SK-N-MC (cell line): Measurements from ENCODE around the gene NFATC1.

Experiments
- EZH2 ChIP-seq: fragments of 200-600 bp; sonication (generic); IDR thresholded peaks from one replicate; pipeline ENCODE4 v1.6.1; 2017; ENCODE audit warnings: antibody characterized with exemption
- POLR2AphosphoS5 ChIP-seq: IDR thresholded peaks from 2 replicates; pipeline ENCODE4 v1.6.1; 2012; ENCODE audit warnings: mild to moderate bottlenecking, low read depth, low read length, borderline replicate concordance

- TF ChIP-seq EZH2 (no peak), POLR2AphosphoS5 (no peak)
These were observed 156.5 kb downstream of the NFATC1 start for GRCh38 chr18:79552140-79552631.
